T-helper 1 cell treated with Interleukin-12 subunit alpha and Interleukin-12 subunit beta and Interleukin-4 antibody, amounts not matched to agents 30 μg/mL and 1 μg/mL, for 36 hours (primary cell): ENCODE data around the gene GNB2.

ENCODE experiments used
- H3K27ac Mint-ChIP-seq: one replicate; pipeline ENCODE4 v1.8.0; 2021; ENCODE audit warnings: mild to moderate bottlenecking, mixed read lengths
- H3K27me3 Mint-ChIP-seq: one replicate; pipeline ENCODE4 v1.8.0; 2021; ENCODE audit warnings: low read depth, mixed read lengths
- H3K36me3 Mint-ChIP-seq: one replicate; pipeline ENCODE4 v1.8.0; 2021; ENCODE audit warnings: low read depth, mixed read lengths
- H3K4me1 Mint-ChIP-seq: one replicate; pipeline ENCODE4 v1.8.0; 2021; ENCODE audit warnings: low read depth, mixed read lengths
- H3K4me3 Mint-ChIP-seq: one replicate; pipeline ENCODE4 v1.8.0; 2021; ENCODE audit warnings: mild to moderate bottlenecking, moderate library complexity, mixed read lengths
- H3K9me3 Mint-ChIP-seq: one replicate; pipeline ENCODE4 v1.8.0; 2021; ENCODE audit warnings: mixed read lengths

Gene GNB2

GRCh38 chr7:100682991-100683658, 9.6 kb downstream of the GNB2 start:
- no peak overlapping the region for H3K4me3 Mint-ChIP-seq
- peaks cover 11% of the 10 kb centered on the region for H3K36me3 Mint-ChIP-seq
- H3K27ac Mint-ChIP-seq = no peak overlapping the region
- H3K27me3 Mint-ChIP-seq = no peaks in the 10 kb centered on the region
- H3K4me1 Mint-ChIP-seq = peaks cover 5% of the 10 kb centered on the region
- H3K9me3 Mint-ChIP-seq = no peaks in the 10 kb centered on the region

- H3K36me3 Mint-ChIP-seq = peaks cover 11% of the 10 kb centered on the region
- H3K27ac Mint-ChIP-seq = no peak overlapping the region
- H3K9me3 Mint-ChIP-seq = no peaks in the 10 kb centered on the region
- H3K27me3 Mint-ChIP-seq = no peaks in the 10 kb centered on the region
- peaks cover 7% of the 10 kb centered on the region for H3K4me1 Mint-ChIP-seq
- no peak overlapping the region for H3K4me3 Mint-ChIP-seq
Measured at GRCh38 chr7:100683659-100684533, 10.4 kb downstream of the GNB2 start.

- H3K4me3 Mint-ChIP-seq = no peak overlapping the region
Measured at GRCh38 chr7:100684534-100685042, 11.0 kb downstream of the GNB2 start.

GRCh38 chr7:100685049-100685605, 11.6 kb downstream of the GNB2 start:
- no peak overlapping the region for H3K27ac Mint-ChIP-seq
- H3K27me3 Mint-ChIP-seq = no peaks in the 10 kb centered on the region
- H3K36me3 Mint-ChIP-seq = peaks cover 8% of the 10 kb centered on the region
- H3K4me1 Mint-ChIP-seq = peaks cover 9% of the 10 kb centered on the region
- H3K9me3 Mint-ChIP-seq = no peaks in the 10 kb centered on the region
- no peak overlapping the region for H3K4me3 Mint-ChIP-seq

More at GRCh38 chr7:100684534-100685042, 11.0 kb downstream of the GNB2 start:
- H3K9me3 Mint-ChIP-seq = no peaks in the 10 kb centered on the region
- H3K36me3 Mint-ChIP-seq = peaks cover 11% of the 10 kb centered on the region
- H3K27me3 Mint-ChIP-seq = no peaks in the 10 kb centered on the region
- peaks cover 9% of the 10 kb centered on the region for H3K4me1 Mint-ChIP-seq
- H3K27ac Mint-ChIP-seq = no peak overlapping the region

DNA sequence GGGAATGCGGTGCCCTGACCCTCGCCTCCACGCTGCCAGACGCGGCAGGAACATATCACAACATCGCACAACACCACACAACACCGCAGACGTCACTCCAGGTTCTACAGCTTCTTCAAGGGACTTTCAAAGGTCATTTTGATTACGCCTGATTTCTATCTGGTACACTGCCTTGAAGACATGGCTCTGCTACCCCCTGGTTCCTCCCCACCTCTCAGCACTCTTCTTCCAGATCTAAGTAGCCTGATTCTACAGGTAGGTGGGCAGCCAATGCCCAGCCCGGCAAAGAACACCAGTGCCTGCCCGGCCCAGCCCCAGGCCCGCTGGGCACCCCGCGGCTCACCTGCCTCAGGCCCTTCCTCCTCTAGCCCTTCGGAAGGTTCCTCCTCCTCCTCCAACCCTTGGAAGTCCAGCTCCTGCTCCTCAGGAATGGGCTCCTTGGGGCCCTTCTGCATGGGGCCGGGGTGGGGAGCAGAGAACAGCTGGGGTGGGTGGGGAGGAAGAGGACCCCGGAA, 12.1 kb downstream of the GNB2 start:
- no peaks in the 10 kb centered on the region for H3K9me3 Mint-ChIP-seq
- H3K27me3 Mint-ChIP-seq = no peaks in the 10 kb centered on the region
- peaks cover 7% of the 10 kb centered on the region for H3K36me3 Mint-ChIP-seq
- H3K4me3 Mint-ChIP-seq = no peak overlapping the region
- peaks cover 7% of the 10 kb centered on the region for H3K4me1 Mint-ChIP-seq
- no peak overlapping the region for H3K27ac Mint-ChIP-seq

DNA sequence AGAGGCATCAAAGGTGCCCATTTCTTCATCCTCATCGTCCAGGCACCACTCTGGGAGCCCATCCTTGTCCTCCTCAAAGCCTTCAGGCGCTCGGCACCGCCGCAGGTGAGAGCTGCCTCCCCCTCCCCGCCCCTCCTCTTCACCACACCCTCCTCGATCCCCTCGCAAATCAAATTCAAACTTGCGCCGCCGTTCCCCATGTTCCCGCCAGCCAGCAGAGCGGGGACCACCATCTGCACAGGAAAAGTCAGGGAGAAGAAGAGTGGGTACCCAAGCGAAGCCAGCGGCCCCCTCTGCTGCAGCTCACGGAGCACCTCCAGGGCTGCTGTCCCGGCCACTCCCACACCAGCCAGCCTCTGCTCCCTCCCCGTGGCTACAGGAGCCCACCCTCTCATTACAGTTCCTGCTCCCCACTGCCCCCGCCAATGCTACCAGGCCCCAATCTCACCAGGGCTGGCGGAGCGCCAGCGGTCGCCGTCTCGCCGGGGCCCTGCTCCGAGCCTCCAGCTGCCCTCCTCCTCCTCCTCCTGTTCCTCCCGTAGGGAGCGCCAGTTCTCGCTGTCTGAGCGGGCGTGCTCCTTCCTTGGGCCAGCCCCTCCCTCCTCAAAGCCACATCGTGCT, 12.8 kb downstream of the GNB2 start:
- H3K27me3 Mint-ChIP-seq = no peaks in the 10 kb centered on the region
- H3K9me3 Mint-ChIP-seq = no peaks in the 10 kb centered on the region
- peaks cover 7% of the 10 kb centered on the region for H3K36me3 Mint-ChIP-seq
- peaks cover 7% of the 10 kb centered on the region for H3K4me1 Mint-ChIP-seq
- H3K27ac Mint-ChIP-seq = no peak overlapping the region
- H3K4me3 Mint-ChIP-seq = no peak overlapping the region

DNA sequence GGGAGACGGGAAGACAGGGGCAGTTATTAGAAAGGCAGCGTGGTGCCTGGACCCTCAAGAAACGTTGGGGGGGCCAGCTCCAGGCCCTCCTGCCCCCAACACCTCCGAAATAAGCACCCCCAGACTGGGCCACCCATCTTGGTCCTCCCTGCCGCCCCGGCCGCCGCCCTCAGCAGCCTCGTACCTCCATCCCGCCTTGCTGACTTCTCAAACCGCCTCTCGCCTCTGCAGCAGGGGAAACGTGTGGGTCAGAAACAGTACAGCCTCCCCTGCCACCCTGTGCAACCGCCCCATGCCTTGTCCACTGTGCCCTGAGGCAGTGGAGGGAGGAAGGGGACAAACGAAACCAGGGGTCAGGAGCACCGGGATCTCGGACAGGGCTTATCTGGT, 13.3 kb downstream of the GNB2 start:
- H3K27ac Mint-ChIP-seq = no peak overlapping the region
- H3K4me1 Mint-ChIP-seq = peaks cover 10% of the 10 kb centered on the region

DNA sequence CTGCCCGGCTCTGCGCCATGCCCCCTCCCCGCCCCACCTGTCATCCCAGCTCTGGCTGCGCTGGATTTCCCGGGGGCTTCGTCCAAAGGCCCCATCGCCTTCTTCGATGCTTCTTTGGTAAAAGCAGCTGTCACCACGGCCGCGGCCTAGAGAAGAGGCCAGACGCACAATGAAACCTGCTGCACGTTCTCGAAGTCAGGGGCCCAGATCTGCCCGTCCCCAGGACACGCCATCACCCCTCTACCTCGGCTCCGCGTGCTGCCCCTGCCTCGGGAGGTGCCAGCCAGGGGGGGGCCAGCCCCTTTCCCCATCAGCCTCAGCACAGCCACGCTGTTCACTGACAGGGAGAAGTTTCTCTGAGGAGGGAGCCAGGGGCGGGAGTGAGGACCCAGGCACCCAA, 13.7 kb downstream of the GNB2 start:
- Mint-ChIP-seq H3K4me1 (peaks cover 13% of the 10 kb centered on the region), H3K9me3 (no peaks in the 10 kb centered on the region), H3K36me3 (peaks cover 10% of the 10 kb centered on the region), H3K27me3 (no peaks in the 10 kb centered on the region), H3K27ac (no peak overlapping the region), H3K4me3 (no peak overlapping the region)

More for the DNA sequence above, 13.3 kb downstream of the GNB2 start:
- Mint-ChIP-seq H3K4me3 (no peak overlapping the region), H3K36me3 (peaks cover 10% of the 10 kb centered on the region), H3K9me3 (no peaks in the 10 kb centered on the region), H3K27me3 (no peaks in the 10 kb centered on the region)

- H3K4me3 Mint-ChIP-seq = no peak overlapping the region
- H3K27me3 Mint-ChIP-seq = no peaks in the 10 kb centered on the region
- no peaks in the 10 kb centered on the region for H3K9me3 Mint-ChIP-seq
- H3K4me1 Mint-ChIP-seq = peaks cover 19% of the 10 kb centered on the region
- H3K36me3 Mint-ChIP-seq = peaks cover 12% of the 10 kb centered on the region
- no peak overlapping the region for H3K27ac Mint-ChIP-seq
Measured at GRCh38 chr7:100687751-100688300, 14.3 kb downstream of the GNB2 start.

DNA sequence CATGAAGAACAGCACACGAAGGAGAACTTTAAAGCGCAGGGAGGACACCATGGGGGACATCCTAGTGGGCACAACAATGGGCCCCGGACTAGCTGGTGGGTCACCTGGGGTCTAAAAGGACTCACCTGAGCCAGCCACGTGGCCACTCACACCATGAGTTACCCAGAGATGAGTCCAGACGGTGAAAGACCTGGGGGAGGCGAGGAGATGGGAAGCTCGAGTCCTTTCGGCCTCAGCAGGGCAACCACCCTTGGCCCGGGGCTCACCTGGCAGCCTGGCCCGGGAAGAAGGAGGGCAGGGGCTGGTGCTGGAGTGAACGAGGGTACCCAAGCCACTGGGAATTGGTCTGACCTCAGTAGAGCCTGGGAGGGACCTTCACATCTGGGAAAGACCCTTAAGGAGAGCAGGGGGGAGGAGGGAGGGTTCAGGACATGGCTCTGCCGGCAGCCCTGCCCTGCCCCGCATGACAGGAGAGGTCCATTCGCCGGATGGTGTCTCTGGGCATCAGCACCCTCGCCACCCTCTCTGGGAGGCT, 14.9 kb downstream of the GNB2 start:
- Mint-ChIP-seq H3K9me3 (no peaks in the 10 kb centered on the region), H3K4me1 (peaks cover 22% of the 10 kb centered on the region), H3K27ac (no peak overlapping the region), H3K27me3 (peaks cover 5% of the 10 kb centered on the region), H3K4me3 (no peak overlapping the region), H3K36me3 (peaks cover 15% of the 10 kb centered on the region)

DNA sequence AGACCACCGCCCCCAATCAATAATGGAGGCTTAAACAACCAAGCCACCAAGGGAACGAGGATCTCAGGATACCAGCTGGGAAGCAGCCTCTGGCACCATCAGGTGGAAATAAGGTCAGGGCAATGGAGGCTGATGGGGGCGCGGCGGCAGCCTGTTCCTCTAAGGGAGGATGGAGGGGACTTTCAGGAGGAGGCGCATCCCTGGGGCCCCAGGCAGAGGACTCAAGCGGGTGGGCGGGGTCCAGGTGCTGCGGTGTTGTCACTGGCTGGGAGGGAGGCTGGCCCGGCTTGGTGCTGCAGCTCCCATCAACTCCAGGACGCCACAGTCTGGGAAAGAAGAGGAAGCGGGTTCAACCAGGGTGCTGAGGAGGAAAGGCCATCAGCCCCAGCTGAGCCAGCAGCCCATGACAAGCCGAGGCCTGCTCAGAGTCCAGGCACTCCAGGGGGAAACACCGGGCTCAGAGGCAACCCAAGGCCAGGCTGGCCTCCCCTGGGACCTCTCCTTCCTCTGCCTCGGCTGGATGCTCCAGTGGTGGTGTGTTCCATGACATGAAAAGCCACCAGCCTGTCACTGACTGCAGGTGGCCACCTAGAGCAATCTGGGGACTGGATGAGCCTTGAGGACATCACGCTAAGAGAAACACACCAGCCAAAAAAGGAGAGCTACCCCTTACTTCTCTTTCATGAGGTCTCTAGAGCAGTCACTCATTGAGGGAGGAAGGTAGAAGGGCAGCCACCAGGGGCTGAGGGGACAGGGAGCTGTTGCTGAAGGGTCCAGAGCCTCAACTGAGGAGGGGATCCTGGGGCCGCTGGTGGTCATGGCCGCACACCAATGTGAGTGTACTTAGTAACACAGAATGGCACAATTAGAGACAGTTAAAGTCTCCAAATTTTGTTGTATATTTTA, 15.9 kb downstream of the GNB2 start:
- Mint-ChIP-seq H3K9me3 (no peaks in the 10 kb centered on the region), H3K36me3 (peaks cover 15% of the 10 kb centered on the region), H3K27me3 (peaks cover 5% of the 10 kb centered on the region), H3K27ac (no peak overlapping the region), H3K4me3 (no peak overlapping the region), H3K4me1 (peaks cover 22% of the 10 kb centered on the region)

- no peaks in the 10 kb centered on the region for H3K9me3 Mint-ChIP-seq
- H3K4me3 Mint-ChIP-seq = peak overlapping the region; percentile 99
- peaks cover 22% of the 10 kb centered on the region for H3K4me1 Mint-ChIP-seq
Measured at GRCh38 chr7:100691676-100692577, 18.4 kb downstream of the GNB2 start.

More at GRCh38 chr7:100691676-100692577, 18.4 kb downstream of the GNB2 start:
- Mint-ChIP-seq H3K27me3 (peaks cover 16% of the 10 kb centered on the region), H3K27ac (no peak overlapping the region), H3K36me3 (peaks cover 12% of the 10 kb centered on the region)
